CD8-positive, alpha-beta memory T cell (primary cell): ENCODE measurements around the gene SMARCAL1. TPM values are rescaled to one million over a fixed set of nuclear protein-coding genes. Genes with fewer than 3 reads are reported as not detected.

Source experiments
- CTCF ChIA-PET: fragments of 350-600 bp; sonication (Branson Sonifier 250); formaldehyde crosslinking; loops from one replicate; lab custom pipeline; 2021; ENCODE audit warnings: antibody characterized with exemption; lab: Charles Lee
- POLR2A ChIA-PET: fragments of 350-600 bp; sonication (Branson Sonifier 250); formaldehyde crosslinking; loops from one replicate; lab custom pipeline; 2021; ENCODE audit warnings: antibody characterized with exemption; lab: Charles Lee
- DNase-seq, 5 donors: peaks; one replicate each; pipeline versions ENCODE4 v3.0.0 to v3.0.0-alpha.2; 2020 to 2022; ENCODE audit warnings: mixed read lengths in 1 of 5
- H3K27ac ChIP-seq: one replicate; pipeline ENCODE4 v1.7.0; 2013; ENCODE audit warnings: low read depth, mild to moderate bottlenecking, low read length, moderate library complexity
- H3K27me3 ChIP-seq: 2 replicates; pipeline ENCODE4 v1.7.0; 2013; ENCODE audit warnings: low read length, mild to moderate bottlenecking; ENCODE audit not compliant: insufficient read depth, poor library complexity, severe bottlenecking
- H3K36me3 ChIP-seq: 2 replicates; pipeline ENCODE4 v1.7.0; 2013; ENCODE audit warnings: mild to moderate bottlenecking, low read length, moderate library complexity; ENCODE audit not compliant: insufficient read depth
- H3K4me1 ChIP-seq: 2 replicates; pipeline ENCODE4 v1.7.0; 2013; ENCODE audit warnings: mild to moderate bottlenecking, low read length, moderate library complexity; ENCODE audit not compliant: insufficient read depth
- H3K4me3 ChIP-seq: 2 replicates; pipeline ENCODE4 v1.7.0; 2013; ENCODE audit warnings: mild to moderate bottlenecking, low read length
- H3K9me3 ChIP-seq: 2 replicates; pipeline ENCODE4 v1.7.0; 2013; ENCODE audit warnings: mild to moderate bottlenecking, low read length
- H3K27ac Mint-ChIP-seq, 8 donors: one replicate each; pipeline ENCODE4 v1.8.0; 2020 to 2021; ENCODE audit warnings: mixed read lengths in 8 of 8, mild to moderate bottlenecking in 6 of 8, inconsistent platforms in 3 of 8, moderate library complexity in 3 of 8
- H3K27me3 Mint-ChIP-seq, 2 donors: one replicate each; pipeline ENCODE4 v1.8.0; 2020 to 2021; ENCODE audit warnings: mixed read lengths in 2 of 2, mild to moderate bottlenecking in 1 of 2, moderate library complexity in 1 of 2
- H3K36me3 Mint-ChIP-seq, 3 donors: one replicate each; pipeline ENCODE4 v1.8.0; 2020 to 2021; ENCODE audit warnings: mixed read lengths in 3 of 3, inconsistent platforms in 1 of 3, mild to moderate bottlenecking in 1 of 3
- H3K4me1 Mint-ChIP-seq, 3 donors: one replicate each; pipeline ENCODE4 v1.8.0; 2020 to 2021; ENCODE audit warnings: mixed read lengths in 3 of 3, inconsistent platforms in 1 of 3, mild to moderate bottlenecking in 1 of 3
- H3K4me3 Mint-ChIP-seq, 7 donors: one replicate each; pipeline ENCODE4 v1.8.0; 2020 to 2021; ENCODE audit warnings: mixed read lengths in 7 of 7, mild to moderate bottlenecking in 6 of 7, moderate library complexity in 4 of 7, inconsistent platforms in 2 of 7
- H3K9me3 Mint-ChIP-seq, 5 donors: one replicate each; pipeline ENCODE4 v1.8.0; 2020 to 2022; ENCODE audit warnings: mixed read lengths in 5 of 5, mild to moderate bottlenecking in 3 of 5, moderate library complexity in 2 of 5, inconsistent platforms in 1 of 5
- polyA plus RNA-seq: library from polyadenylated mRNA; unstranded; fragments of 300-500 nt; fragmentation: Illumina TruSeq; gene quantifications from one replicate; pipeline ENCODE4 v1.2.3, GENCODE V29; 2021
- total RNA-seq, 2 experiments: library from RNA; stranded (reverse); gene quantifications; one replicate each; pipeline ENCODE4 v1.2.3, GENCODE V29; 2021

Gene SMARCAL1
- total and polyA plus RNA-seq, 3 experiments from 2014 or later: 26.7 to 29.3 (median 28.2) TPM

DNA sequence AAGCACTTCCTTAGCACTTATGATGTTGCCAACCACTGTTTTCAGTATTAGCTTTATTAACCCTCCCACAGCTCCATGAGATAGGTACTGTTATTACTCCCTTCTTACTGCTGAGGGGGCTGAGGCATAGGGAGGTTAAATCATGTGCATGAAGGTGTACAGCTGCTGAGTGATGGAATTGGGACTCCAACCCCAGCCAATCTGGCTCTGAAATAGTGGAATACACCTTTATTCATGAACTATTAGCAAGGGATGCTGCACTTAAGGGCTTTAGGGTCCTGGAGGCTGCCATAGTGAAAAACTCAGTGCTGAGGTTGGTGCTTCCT, 19.2 kb downstream of the SMARCAL1 start:
- no peaks in the 10 kb centered on the region for H3K4me1 Mint-ChIP-seq
- peak overlapping the region in 2 of 8 donors; percentile 33 to 36 for H3K27ac Mint-ChIP-seq
- H3K4me3 ChIP-seq: no peak overlapping the region
- H3K36me3 ChIP-seq: peaks cover 23% of the 10 kb centered on the region
- H3K27ac ChIP-seq: no peak overlapping the region
- H3K36me3 Mint-ChIP-seq: peaks cover 34 to 94% (median 52%) of the 10 kb centered on the region in 3 donors
- ChIA-PET POLR2A (no interaction called here), CTCF (no interaction called here)
- no peaks in the 10 kb centered on the region for H3K9me3 ChIP-seq
- no peaks in the 10 kb centered on the region for H3K27me3 ChIP-seq
- no peaks in the 10 kb centered on the region for H3K27me3 Mint-ChIP-seq
- no peak for DNase-seq
- H3K4me3 Mint-ChIP-seq: no peak overlapping the region
- no peaks in the 10 kb centered on the region for H3K9me3 Mint-ChIP-seq
- H3K4me1 ChIP-seq: no peaks in the 10 kb centered on the region

DNA sequence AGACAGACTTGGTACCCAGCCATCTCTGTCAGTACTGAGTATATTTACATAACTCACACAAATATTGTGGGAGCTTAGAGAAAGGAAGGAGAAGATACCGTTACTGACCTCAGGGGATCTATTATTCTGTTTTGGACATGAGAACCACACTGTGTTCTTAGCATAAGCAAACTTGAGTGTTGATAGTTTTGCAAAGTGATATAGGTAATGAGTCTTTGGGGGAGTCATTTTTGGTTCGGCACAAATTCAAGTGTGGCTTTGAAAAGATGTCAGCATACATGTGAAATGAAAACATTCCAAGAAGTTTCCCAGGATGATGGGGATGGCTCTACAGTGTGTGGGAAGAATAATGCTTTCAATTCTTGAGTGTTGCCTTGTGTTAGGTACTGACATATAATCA, 24.1 kb downstream of the SMARCAL1 start:
- peaks cover 38 to 89% (median 44%) of the 10 kb centered on the region in 3 donors for H3K36me3 Mint-ChIP-seq
- H3K4me1 Mint-ChIP-seq: no peaks in the 10 kb centered on the region
- DNase-seq: no peak
- peaks cover 23% of the 10 kb centered on the region for H3K36me3 ChIP-seq
- H3K9me3 ChIP-seq: no peaks in the 10 kb centered on the region
- no peak overlapping the region for H3K27ac ChIP-seq
- H3K4me1 ChIP-seq: no peaks in the 10 kb centered on the region
- H3K4me3 Mint-ChIP-seq: no peak overlapping the region
- no peak overlapping the region for H3K27ac Mint-ChIP-seq
- no peaks in the 10 kb centered on the region for H3K9me3 Mint-ChIP-seq
- ChIA-PET CTCF (no interaction called here), POLR2A (no interaction called here)
- H3K4me3 ChIP-seq: no peak overlapping the region
- no peaks in the 10 kb centered on the region for H3K27me3 Mint-ChIP-seq
- H3K27me3 ChIP-seq: no peaks in the 10 kb centered on the region

DNA sequence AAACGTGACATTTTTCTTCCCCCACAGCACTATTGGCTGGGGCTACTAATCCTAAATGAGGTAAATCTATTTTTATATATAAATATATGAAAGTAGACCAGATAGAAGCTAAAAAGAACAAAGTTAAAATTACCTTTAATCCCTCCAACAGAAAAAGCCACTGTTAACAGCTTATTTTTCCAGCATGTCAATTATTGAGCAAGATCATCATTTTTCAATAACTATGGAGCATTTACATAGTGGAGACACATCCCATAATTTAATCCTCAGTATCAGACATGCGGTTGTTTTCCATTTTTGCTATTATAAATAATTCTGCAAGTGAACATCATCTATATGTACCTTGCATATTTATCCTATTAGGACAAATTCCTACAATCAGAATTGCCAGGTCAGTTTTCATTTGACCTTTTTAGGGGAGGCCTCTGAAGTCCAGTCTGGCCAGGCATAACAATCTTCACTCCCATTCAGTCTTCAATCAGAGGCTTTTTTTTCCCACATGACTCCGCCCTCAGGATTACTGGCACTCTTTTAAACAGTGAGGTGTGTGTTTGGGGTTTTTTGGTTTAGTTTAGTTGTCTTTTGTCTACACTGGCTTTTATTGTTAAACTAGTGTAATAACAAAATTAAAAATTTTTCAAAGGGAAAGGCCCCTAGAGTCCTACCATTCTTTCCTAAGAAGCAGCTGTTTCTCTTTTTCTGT, 29.2 kb downstream of the SMARCAL1 start:
- no peak overlapping the region for H3K4me3 ChIP-seq
- POLR2A ChIA-PET: interaction anchor here (0.6 kb wide), 1 partner anchor 34 kb away, joined by 3 read pairs; no protein-coding TSS in a partner anchor
- no peaks in the 10 kb centered on the region for H3K27me3 ChIP-seq
- Mint-ChIP-seq H3K9me3 (no peaks in the 10 kb centered on the region), H3K27me3 (no peaks in the 10 kb centered on the region), H3K27ac (no peak overlapping the region), H3K36me3 (peaks cover 20 to 84% (median 36%) of the 10 kb centered on the region in 3 donors), H3K4me1 (no peaks in the 10 kb centered on the region), H3K4me3 (no peak overlapping the region)
- H3K27ac ChIP-seq: no peak overlapping the region
- no peaks in the 10 kb centered on the region for H3K4me1 ChIP-seq
- CTCF ChIA-PET: no interaction called here
- H3K36me3 ChIP-seq: peaks cover 22% of the 10 kb centered on the region
- no peak for DNase-seq
- no peaks in the 10 kb centered on the region for H3K9me3 ChIP-seq

DNA sequence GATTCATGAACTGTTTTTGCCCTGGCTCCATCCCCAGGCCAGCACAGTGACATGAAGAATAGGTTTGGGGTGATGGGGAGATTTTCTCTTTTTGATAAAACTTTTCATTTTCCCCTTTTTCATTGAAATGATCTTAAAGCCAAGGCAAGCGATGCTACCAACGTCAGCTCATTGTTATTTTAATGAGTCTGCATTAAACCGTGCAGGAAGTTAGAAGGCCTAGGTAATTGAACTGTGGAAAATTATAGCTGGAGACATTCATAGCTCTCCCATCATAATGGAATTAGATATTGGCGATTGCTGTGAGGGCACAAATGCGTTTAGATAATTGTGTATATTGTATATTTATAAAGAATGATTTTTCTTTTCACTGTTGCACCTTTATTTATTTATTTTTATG, 33.2 kb downstream of the SMARCAL1 start:
- Mint-ChIP-seq H3K9me3 (peaks cover 0 to 8% (median 2%) of the 10 kb centered on the region in 5 donors), H3K4me3 (no peak overlapping the region), H3K27ac (no peak overlapping the region), H3K36me3 (peaks cover 42 to 86% (median 51%) of the 10 kb centered on the region in 3 donors), H3K4me1 (no peaks in the 10 kb centered on the region), H3K27me3 (no peaks in the 10 kb centered on the region)
- no peaks in the 10 kb centered on the region for H3K27me3 ChIP-seq
- ChIA-PET POLR2A (no interaction called here), CTCF (no interaction called here)
- no peak for DNase-seq
- H3K36me3 ChIP-seq: peaks cover 27% of the 10 kb centered on the region
- H3K9me3 ChIP-seq: no peaks in the 10 kb centered on the region
- no peaks in the 10 kb centered on the region for H3K4me1 ChIP-seq
- H3K27ac ChIP-seq: no peak overlapping the region
- no peak overlapping the region for H3K4me3 ChIP-seq

DNA sequence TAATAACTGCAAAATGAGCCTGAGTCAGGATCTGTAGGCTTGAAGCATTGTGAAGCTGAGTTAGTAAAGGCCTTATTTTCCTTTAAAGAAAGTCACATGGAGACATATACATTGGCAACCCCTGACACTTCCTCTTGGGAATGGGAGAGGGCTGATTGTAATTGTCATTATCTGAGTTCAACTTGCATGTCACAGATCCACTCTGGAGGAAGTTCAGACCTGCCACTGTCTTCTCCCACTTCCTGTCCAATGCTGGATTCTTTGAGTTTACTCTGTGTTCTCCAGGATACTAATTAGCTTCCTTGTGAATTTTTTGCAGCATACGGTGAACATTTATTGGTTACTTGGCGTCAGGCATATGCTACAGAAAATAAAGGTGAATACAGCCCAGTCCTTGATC, 34.1 kb downstream of the SMARCAL1 start:
- H3K36me3 ChIP-seq: peaks cover 36% of the 10 kb centered on the region
- no peak overlapping the region for H3K4me3 ChIP-seq
- no peaks in the 10 kb centered on the region for H3K27me3 Mint-ChIP-seq
- no peak for DNase-seq
- no peaks in the 10 kb centered on the region for H3K27me3 ChIP-seq
- ChIA-PET POLR2A (no interaction called here), CTCF (no interaction called here)
- peaks cover 46 to 87% (median 50%) of the 10 kb centered on the region in 3 donors for H3K36me3 Mint-ChIP-seq
- H3K27ac Mint-ChIP-seq: no peak overlapping the region
- H3K9me3 Mint-ChIP-seq: peaks cover 0 to 8% (median 2%) of the 10 kb centered on the region in 5 donors
- no peaks in the 10 kb centered on the region for H3K4me1 Mint-ChIP-seq
- H3K4me1 ChIP-seq: no peaks in the 10 kb centered on the region
- H3K4me3 Mint-ChIP-seq: no peak overlapping the region
- H3K27ac ChIP-seq: no peak overlapping the region
- no peaks in the 10 kb centered on the region for H3K9me3 ChIP-seq

DNA sequence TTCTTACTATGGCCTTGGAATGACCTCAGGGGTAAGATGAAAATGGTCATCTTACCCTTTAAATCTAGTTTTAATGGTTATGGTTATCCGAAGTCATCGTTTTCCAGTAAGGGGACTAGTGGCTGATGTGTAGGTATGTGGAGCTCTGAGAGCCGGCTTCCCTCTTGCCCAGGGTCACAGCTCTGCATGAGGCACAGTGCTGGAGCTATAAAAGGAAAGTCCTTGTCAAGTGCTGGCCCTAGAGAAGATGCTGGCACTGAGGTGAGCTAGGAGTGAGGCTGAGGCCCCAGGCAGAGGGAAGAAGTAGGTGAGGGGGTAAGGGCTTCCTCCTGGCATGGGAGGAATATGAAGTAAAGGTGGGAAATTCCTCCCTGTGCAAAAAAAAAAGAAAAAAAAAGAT, 35.0 kb downstream of the SMARCAL1 start:
- ChIA-PET CTCF (no interaction called here), POLR2A (no interaction called here)
- Histone ChIP-seq H3K27me3 (no peaks in the 10 kb centered on the region), H3K36me3 (peaks cover 41% of the 10 kb centered on the region), H3K4me1 (no peaks in the 10 kb centered on the region), H3K4me3 (no peak overlapping the region), H3K9me3 (no peaks in the 10 kb centered on the region), H3K27ac (no peak overlapping the region)
- H3K4me1 Mint-ChIP-seq: no peaks in the 10 kb centered on the region
- H3K27me3 Mint-ChIP-seq: no peaks in the 10 kb centered on the region
- H3K36me3 Mint-ChIP-seq: peaks cover 52 to 90% (median 53%) of the 10 kb centered on the region in 3 donors
- DNase-seq: no peak
- H3K27ac Mint-ChIP-seq: peak overlapping the region in 1 of 8 donors; percentile 29
- H3K4me3 Mint-ChIP-seq: no peak overlapping the region
- peaks cover 0 to 8% (median 2%) of the 10 kb centered on the region in 5 donors for H3K9me3 Mint-ChIP-seq

DNA sequence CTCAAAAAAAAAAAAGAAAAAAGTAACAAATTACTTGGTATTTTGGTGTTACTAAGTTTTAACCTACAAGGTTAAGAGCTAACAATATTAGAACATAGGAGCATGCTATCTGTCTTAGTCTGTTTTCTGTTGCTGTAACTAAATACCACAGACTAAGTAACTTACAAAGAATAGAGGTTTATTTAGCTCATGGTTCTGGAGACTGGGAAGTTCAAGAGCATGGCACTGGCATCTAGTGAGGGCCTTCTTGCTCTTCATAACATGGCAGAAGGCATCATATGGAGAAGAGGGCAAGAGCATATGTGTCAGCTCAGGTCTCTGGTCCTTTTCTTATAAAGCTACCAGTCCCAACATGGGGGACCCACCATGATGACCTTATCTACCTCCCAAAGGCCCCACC, 36.5 kb downstream of the SMARCAL1 start:
- H3K36me3 ChIP-seq: peaks cover 51% of the 10 kb centered on the region
- Mint-ChIP-seq H3K36me3 (peaks cover 57 to 95% (median 60%) of the 10 kb centered on the region in 3 donors), H3K4me1 (no peaks in the 10 kb centered on the region), H3K27ac (no peak overlapping the region), H3K27me3 (no peaks in the 10 kb centered on the region), H3K4me3 (no peak overlapping the region), H3K9me3 (peaks cover 0 to 8% (median 2%) of the 10 kb centered on the region in 5 donors)
- H3K9me3 ChIP-seq: no peaks in the 10 kb centered on the region
- H3K4me1 ChIP-seq: no peaks in the 10 kb centered on the region
- ChIA-PET CTCF (no interaction called here), POLR2A (no interaction called here)
- H3K4me3 ChIP-seq: no peak overlapping the region
- no peak for DNase-seq
- H3K27me3 ChIP-seq: no peaks in the 10 kb centered on the region
- no peak overlapping the region for H3K27ac ChIP-seq

DNA sequence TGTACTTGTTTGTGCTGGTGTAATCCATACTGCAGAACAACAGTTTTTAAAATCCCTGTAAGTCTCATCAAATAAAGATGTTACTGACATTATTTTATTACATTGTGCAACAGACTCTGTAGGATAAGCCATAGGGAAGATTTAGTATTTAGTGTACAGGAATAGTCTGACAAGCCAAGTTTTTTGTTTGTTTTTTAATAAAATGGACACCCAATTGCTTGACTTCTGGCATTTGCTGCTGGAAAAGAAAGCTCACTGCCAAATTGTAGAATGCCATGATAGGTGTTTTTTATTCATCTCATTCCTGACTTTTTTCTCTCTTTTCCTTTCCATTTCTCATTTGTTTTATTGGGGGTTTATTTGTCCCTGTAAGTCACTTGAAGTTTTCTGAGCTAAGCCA, 38.1 kb downstream of the SMARCAL1 start:
- peaks cover 54% of the 10 kb centered on the region for H3K36me3 ChIP-seq
- Mint-ChIP-seq H3K27ac (no peak overlapping the region), H3K27me3 (no peaks in the 10 kb centered on the region), H3K4me1 (no peaks in the 10 kb centered on the region), H3K9me3 (peaks cover 0 to 8% (median 2%) of the 10 kb centered on the region in 5 donors), H3K4me3 (no peak overlapping the region), H3K36me3 (peaks cover 56 to 96% (median 59%) of the 10 kb centered on the region in 3 donors)
- DNase-seq: no peak
- no peaks in the 10 kb centered on the region for H3K4me1 ChIP-seq
- ChIA-PET CTCF (no interaction called here), POLR2A (interaction anchor here (0.6 kb wide), 1 partner anchor 49 kb away, joined by 3 read pairs; no protein-coding TSS in a partner anchor)
- no peaks in the 10 kb centered on the region for H3K9me3 ChIP-seq
- H3K27me3 ChIP-seq: no peaks in the 10 kb centered on the region
- no peak overlapping the region for H3K4me3 ChIP-seq
- H3K27ac ChIP-seq: no peak overlapping the region
